HG02943 (cell line): ENCODE data around the gene ZG16B.

Source experiments
- ATAC-seq: cut with Tn5 transposase; IDR thresholded peaks from one replicate; pipeline ENCODE4 v1.9.1; 2021; ENCODE audit warnings: mild to moderate bottlenecking, low read depth, moderate library complexity; ENCODE audit not compliant: unreplicated experiment

The ZG16B gene

GRCh38 chr16:2821487-2822157, 8.5 kb upstream of the ZG16B start:
- ATAC-seq = no peak

- no peak for ATAC-seq
Observed at GRCh38 chr16:2822158-2822495, 8.0 kb upstream of the ZG16B start.

GRCh38 chr16:2822496-2822895, 7.6 kb upstream of the ZG16B start:
- ATAC-seq = no peak

GRCh38 chr16:2824626-2825025, 5.5 kb upstream of the ZG16B start:
- ATAC-seq = no peak

- ATAC-seq = no peak
Observed at GRCh38 chr16:2825049-2825742, 4.9 kb upstream of the ZG16B start.

GRCh38 chr16:2825906-2826305, 4.2 kb upstream of the ZG16B start:
- ATAC-seq = no peak

- no peak for ATAC-seq
Observed at GRCh38 chr16:2826591-2827373, 3.3 kb upstream of the ZG16B start.

- ATAC-seq = no peak
Observed at GRCh38 chr16:2827374-2827791, 2.7 kb upstream of the ZG16B start.

GRCh38 chr16:2827831-2828520, 2.1 kb upstream of the ZG16B start:
- ATAC-seq = no peak

GRCh38 chr16:2828521-2828840, 1.6 kb upstream of the ZG16B start:
- no peak for ATAC-seq

- no peak for ATAC-seq
Observed at GRCh38 chr16:2828876-2829430, 1.1 kb upstream of the ZG16B start.

GRCh38 chr16:2830355-2830695, 222 bp downstream of the ZG16B start:
- ATAC-seq = no peak

- no peak for ATAC-seq
Observed at GRCh38 chr16:2831203-2831602, 1.1 kb downstream of the ZG16B start.

- no peak for ATAC-seq
Observed at GRCh38 chr16:2833776-2834175, 3.7 kb downstream of the ZG16B start.

GRCh38 chr16:2834968-2835367, 4.9 kb downstream of the ZG16B start:
- ATAC-seq = no peak

- ATAC-seq = no peak
Observed at GRCh38 chr16:2835638-2836493, 5.8 kb downstream of the ZG16B start.

- no peak for ATAC-seq
Observed at GRCh38 chr16:2836646-2837508, 6.8 kb downstream of the ZG16B start.

GRCh38 chr16:2838928-2839327, 8.8 kb downstream of the ZG16B start:
- ATAC-seq = no peak
